Esophagus muscularis mucosa (tissue), 4 donors: ENCODE results near the gene CLCN7. TPM values are rescaled to one million over a fixed set of nuclear protein-coding genes. Genes with fewer than 3 reads are reported as not detected.

ENCODE experiments used
- DNase-seq: peaks from one replicate; pipeline ENCODE4 v3.0.0-alpha.2; 2017; ENCODE audit errors: extremely low spot score
- H3K27ac ChIP-seq, 4 donors: fragments of 200-600 bp; sonication (generic); replicated peaks in 1 of 4; 1 replicate in 3 of 4; 2 replicates in 1 of 4; pipeline ENCODE4 v1.5.1; 2016 to 2019; ENCODE audit warnings: mild to moderate bottlenecking in 1 of 4
- H3K27me3 ChIP-seq, 4 donors: fragments of 200-600 bp; sonication (generic); one replicate each; pipeline versions ENCODE4 v1.5.1 to v1.6.0; 2016 to 2019
- H3K36me3 ChIP-seq, 4 donors: fragments of 200-600 bp; sonication (generic); one replicate each; pipeline ENCODE4 v1.5.1; 2016 to 2019
- H3K4me1 ChIP-seq, 4 donors: fragments of 200-600 bp; sonication (generic); one replicate each; pipeline ENCODE4 v1.5.1; 2016 to 2019
- H3K4me3 ChIP-seq, 4 donors: fragments of 200-600 bp; sonication (generic); 1 replicate in 2 of 4; 2 replicates in 2 of 4; pipeline ENCODE4 v1.5.1; 2016 to 2019; ENCODE audit warnings: mild to moderate bottlenecking in 4 of 4, moderate library complexity in 1 of 4
- H3K9me3 ChIP-seq, 4 donors: fragments of 200-600 bp; sonication (generic); 1 replicate in 3 of 4; 2 replicates in 1 of 4; pipeline ENCODE4 v1.5.1; 2016 to 2019
- EP300 ChIP-seq: sonication (generic); formaldehyde crosslinking; IDR thresholded peaks from one replicate; pipeline ENCODE4 v1.6.1; 2017; ENCODE audit warnings: antibody characterized with exemption
- POLR2A ChIP-seq: fragments of 450-650 bp; IDR thresholded peaks from one replicate; pipeline ENCODE4 v1.6.1; 2017; ENCODE audit warnings: antibody characterized with exemption, moderate library complexity, mild to moderate bottlenecking, low read depth
- POLR2AphosphoS5 ChIP-seq, 2 donors: sonication (generic); formaldehyde crosslinking; IDR thresholded peaks; one replicate each; pipeline ENCODE4 v1.6.1; 2017; ENCODE audit warnings: antibody characterized with exemption in 2 of 2
- WGBS: methylation state at CpG from one replicate; pipeline ENCODE4 v1.1.5; 2018; 5-methylcytosine and 5-hydroxymethylcytosine counted together
- intact Hi-C: fragments of 100-400 bp; cut with DNase I; formaldehyde crosslinking; loops from one replicate; pipeline ENCODE4 v1.15.1; 2023
- total RNA-seq, 4 donors: library from RNA; depleted of rRNA; stranded (reverse); fragments of >200 nt; gene quantifications; one replicate each; pipeline versions ENCODE4 v1.1.0 to v1.2.1, GENCODE V29; 2016
- TF ChIP-seq, protein P1 (sequence below), 3 experiments: fragments of 200-600 bp in 2 of 3; fragments of 450-650 bp in 1 of 3; sonication (generic) in 2 of 3; IDR thresholded peaks; one replicate each; pipeline ENCODE4 v1.5.1; 2017 to 2019; ENCODE audit warnings: antibody characterized with exemption in 3 of 3, mild to moderate bottlenecking in 2 of 3, moderate library complexity in 1 of 3

CLCN7 gene
- total RNA-seq, 4 donors from 2014 or later = 41.5 to 130 (median 71.9) TPM

DNA sequence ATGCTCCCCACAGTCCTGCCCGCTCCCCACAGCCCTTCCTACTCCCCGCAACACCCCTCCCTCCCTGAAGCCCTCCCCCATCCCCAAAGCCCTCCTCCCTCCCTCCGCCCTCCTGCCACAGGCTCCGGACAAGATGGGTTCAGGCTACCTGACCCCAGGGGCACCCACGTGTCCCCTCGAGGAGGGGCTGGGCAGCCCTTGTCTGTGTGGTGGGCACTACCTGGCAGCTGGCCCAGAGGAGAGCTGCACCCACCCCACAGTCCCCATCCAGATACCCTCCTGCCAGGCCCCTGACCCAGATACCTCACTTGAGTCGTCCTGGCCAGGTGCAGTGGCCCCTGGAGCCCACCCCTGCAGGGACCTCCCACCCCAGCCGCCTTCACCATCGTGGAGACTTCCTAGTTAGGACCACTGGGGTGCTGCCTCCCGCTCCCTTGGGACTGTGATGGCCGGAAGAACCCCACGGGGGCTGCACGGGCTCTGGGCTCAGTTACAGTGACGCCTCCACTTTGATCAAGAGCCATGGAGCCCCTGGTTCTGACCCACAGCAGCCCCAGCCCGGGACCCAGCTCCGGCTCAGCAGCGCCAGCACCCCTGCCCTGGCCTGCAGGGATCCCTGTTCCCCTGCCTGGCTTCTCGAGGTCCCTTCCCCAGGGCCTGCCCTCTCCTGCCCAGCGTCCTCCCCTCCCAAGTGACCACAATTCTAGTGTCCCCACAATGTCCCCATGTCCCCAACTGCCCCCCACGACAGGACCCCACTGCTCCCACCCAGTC is 43.1 kb downstream of the CLCN7 start:
- H3K36me3 ChIP-seq = peaks cover 0 to 8% (median 4%) of the 10 kb centered on the region in 4 donors
- WGBS = 86% methylated on average over 12 of the region's 20 CpGs
- no peak for DNase-seq
- H3K9me3 ChIP-seq = no peaks in the 10 kb centered on the region
- peaks cover 0 to 47% (median 0%) of the 10 kb centered on the region in 4 donors for H3K27me3 ChIP-seq
- intact Hi-C loops = no loop called here
- no peak overlapping the region for H3K27ac ChIP-seq
- H3K4me3 ChIP-seq = peak overlapping the region in 1 of 4 donors; percentile 15
- H3K4me1 ChIP-seq = peaks cover 0 to 9% (median 7%) of the 10 kb centered on the region in 4 donors
- no peak for TF ChIP-seq EP300
- TF ChIP-seq, protein P1, sequence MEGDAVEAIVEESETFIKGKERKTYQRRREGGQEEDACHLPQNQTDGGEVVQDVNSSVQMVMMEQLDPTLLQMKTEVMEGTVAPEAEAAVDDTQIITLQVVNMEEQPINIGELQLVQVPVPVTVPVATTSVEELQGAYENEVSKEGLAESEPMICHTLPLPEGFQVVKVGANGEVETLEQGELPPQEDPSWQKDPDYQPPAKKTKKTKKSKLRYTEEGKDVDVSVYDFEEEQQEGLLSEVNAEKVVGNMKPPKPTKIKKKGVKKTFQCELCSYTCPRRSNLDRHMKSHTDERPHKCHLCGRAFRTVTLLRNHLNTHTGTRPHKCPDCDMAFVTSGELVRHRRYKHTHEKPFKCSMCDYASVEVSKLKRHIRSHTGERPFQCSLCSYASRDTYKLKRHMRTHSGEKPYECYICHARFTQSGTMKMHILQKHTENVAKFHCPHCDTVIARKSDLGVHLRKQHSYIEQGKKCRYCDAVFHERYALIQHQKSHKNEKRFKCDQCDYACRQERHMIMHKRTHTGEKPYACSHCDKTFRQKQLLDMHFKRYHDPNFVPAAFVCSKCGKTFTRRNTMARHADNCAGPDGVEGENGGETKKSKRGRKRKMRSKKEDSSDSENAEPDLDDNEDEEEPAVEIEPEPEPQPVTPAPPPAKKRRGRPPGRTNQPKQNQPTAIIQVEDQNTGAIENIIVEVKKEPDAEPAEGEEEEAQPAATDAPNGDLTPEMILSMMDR (IDR thresholded peaks at IDR 0.05) = no peak
- TF ChIP-seq POLR2A = no peak
- no peak for TF ChIP-seq POLR2AphosphoS5 (IDR thresholded peaks at IDR 0.05)

DNA sequence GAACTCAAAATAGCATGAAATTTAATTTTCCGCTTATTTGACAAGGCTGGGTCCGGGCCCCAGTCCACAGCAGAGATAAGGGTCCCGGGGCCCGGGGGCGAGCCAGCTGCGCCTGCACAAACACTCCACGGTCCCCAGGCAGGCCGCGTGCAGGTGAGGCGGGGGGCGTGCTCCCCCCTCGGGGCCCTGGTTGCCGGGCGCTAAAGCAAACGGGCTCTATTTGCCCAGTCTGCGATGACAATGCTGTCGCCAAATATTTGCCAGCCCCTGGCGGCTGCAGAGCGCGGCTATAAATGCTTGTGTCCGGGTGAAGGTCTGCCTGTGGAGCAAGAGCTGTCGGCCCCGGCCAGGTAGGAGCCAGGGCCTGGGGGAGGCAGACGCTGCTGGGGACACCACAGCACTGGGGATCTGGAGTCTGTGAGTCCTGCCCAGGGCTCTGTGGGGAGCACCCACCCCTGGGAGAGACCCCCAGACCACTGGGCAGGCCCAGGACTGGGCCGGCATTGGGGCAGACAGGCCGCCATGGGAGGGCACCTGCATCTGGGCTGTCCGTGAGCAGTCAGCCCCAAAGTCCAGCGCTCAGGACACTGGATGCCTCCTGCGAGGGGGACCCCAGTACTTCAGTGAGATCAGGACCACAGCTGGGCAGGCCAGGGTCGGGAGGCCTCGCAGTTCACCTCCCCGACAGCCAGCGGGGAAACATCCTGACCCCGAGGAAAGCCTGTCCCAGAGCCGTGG is 43.9 kb downstream of the CLCN7 start, which contains the start of gene PERCC1:
PERCC1 (plus strand) TSS at position 320 of the 738 bp plus-strand sequence. CDS start 1,516 bp downstream, outside the sequence.
- Histone ChIP-seq H3K4me1 (peaks cover 0 to 9% (median 7%) of the 10 kb centered on the region in 4 donors), H3K36me3 (peaks cover 0 to 4% (median under 1%) of the 10 kb centered on the region in 4 donors), H3K27ac (no peak within 1 kb of the TSS), H3K4me3 (no peak within 1 kb of the TSS), H3K27me3 (peaks cover 0 to 47% (median 0%) of the 10 kb centered on the region in 4 donors), H3K9me3 (no peaks in the 10 kb centered on the region)
- intact Hi-C loops = no loop called here
- 54% methylated on average over 26 of the region's 35 CpGs for WGBS
- no peak for TF ChIP-seq EP300
- TF ChIP-seq, protein P1 (IDR thresholded peaks at IDR 0.05) = no peak
- no peak for TF ChIP-seq POLR2AphosphoS5 (IDR thresholded peaks at IDR 0.05)
- no peak for TF ChIP-seq POLR2A
- DNase-seq = no peak

DNA sequence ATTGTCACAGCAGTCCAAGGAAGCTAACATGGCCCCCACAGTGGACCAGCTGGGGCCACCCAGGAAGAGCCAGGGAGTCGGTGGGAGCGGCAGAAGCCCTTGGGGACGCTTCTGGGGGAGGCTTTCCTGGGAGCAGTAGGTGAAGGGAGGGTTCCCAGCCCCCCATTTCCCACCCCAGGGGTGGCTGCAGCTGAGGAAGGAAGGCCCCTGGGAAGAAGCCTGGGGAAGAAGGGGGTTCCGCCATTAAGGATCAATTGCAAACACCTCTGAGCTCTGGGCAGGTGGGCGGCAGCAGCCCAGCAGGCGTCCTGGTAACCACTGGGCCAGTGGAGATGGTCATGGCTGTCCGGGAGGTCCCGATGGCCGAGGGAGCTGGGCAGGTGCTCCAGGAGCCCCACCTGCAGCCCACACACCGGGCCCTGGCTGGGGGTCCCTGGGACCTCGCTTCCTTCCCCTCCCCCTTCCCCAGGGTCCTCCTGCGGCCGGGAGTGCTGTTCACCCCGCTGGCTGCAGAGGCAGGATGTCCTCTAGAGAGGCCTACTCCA is 44.5 kb downstream of the CLCN7 start:
- Histone ChIP-seq H3K27ac (no peak overlapping the region), H3K9me3 (no peaks in the 10 kb centered on the region), H3K4me3 (no peak overlapping the region), H3K36me3 (no peaks in the 10 kb centered on the region), H3K27me3 (peaks cover 0 to 47% (median 0%) of the 10 kb centered on the region in 4 donors), H3K4me1 (peaks cover 0 to 9% (median 7%) of the 10 kb centered on the region in 4 donors)
- TF ChIP-seq, protein P1 (IDR thresholded peaks at IDR 0.05) = no peak
- TF ChIP-seq POLR2AphosphoS5 (IDR thresholded peaks at IDR 0.05) = no peak
- TF ChIP-seq EP300 = no peak
- TF ChIP-seq POLR2A = no peak
- intact Hi-C loops = no loop called here
- WGBS = 60% methylated on average over 1 of the region's 14 CpGs
- DNase-seq = no peak

DNA sequence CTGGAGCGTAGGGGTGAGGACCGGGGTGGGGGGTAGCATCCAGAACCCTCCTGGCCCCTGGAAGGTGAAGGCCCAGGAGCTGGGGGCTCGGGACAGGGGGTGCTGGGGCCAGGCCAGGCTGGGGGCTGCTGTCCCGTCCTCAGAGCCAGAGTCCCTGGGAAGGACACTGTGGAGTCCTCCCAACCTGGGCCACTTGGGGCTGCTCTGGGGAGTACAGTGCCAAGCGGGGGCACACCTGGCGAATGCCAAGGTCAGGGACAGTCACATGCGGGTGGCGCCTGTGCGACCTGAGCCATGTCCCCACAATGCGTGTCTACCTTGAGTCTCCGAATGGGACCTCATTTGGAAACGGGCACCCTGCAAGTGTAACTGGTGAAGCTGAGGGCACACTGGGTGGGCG is 45.2 kb downstream of the CLCN7 start:
- H3K27me3 ChIP-seq = peaks cover 0 to 47% (median 0%) of the 10 kb centered on the region in 4 donors
- H3K4me3 ChIP-seq = no peak overlapping the region
- no peak overlapping the region for H3K27ac ChIP-seq
- H3K36me3 ChIP-seq = no peaks in the 10 kb centered on the region
- DNase-seq = no peak
- 97% methylated on average over 7 of the region's 13 CpGs for WGBS
- no peak for TF ChIP-seq POLR2AphosphoS5 (IDR thresholded peaks at IDR 0.05)
- H3K4me1 ChIP-seq = peaks cover 0 to 9% (median 7%) of the 10 kb centered on the region in 4 donors
- intact Hi-C loops = no loop called here
- no peaks in the 10 kb centered on the region for H3K9me3 ChIP-seq

DNA sequence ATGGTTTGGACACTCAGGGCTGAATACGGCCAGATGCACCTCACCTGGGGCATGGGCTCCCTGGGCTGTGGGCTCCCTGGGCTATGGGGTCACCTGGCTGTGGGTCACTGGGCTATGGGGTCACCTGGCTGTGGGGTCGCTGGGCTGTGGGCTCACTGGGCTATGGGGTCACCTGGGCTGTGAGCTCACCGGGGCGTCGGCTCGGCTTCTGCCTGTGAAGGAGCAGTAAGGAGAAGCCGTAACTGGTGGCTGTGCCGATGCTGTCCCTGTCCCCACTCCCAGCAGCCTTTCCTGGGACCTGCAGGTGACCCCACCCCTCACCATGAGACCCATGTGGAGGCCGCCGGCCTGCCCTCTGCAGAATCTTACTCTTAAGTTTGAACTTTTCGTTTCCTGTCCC is 45.8 kb downstream of the CLCN7 start:
- no peaks in the 10 kb centered on the region for H3K9me3 ChIP-seq
- H3K27me3 ChIP-seq = peaks cover 0 to 46% (median 0%) of the 10 kb centered on the region in 4 donors
- WGBS = no CpG with 5 or more reads among the region's 11 CpGs
- H3K4me3 ChIP-seq = no peak overlapping the region
- DNase-seq = no peak
- intact Hi-C loops = no loop called here
- H3K27ac ChIP-seq = no peak overlapping the region
- H3K36me3 ChIP-seq = no peaks in the 10 kb centered on the region
- no peak for TF ChIP-seq POLR2AphosphoS5 (IDR thresholded peaks at IDR 0.05)
- TF ChIP-seq EP300 = no peak
- TF ChIP-seq POLR2A = no peak
- TF ChIP-seq, protein P1 (IDR thresholded peaks at IDR 0.05) = no peak
- H3K4me1 ChIP-seq = peaks cover 0 to 9% (median 7%) of the 10 kb centered on the region in 4 donors
